ENCODE measurements around the gene IGF2BP2. TPM values are rescaled to one million over a fixed set of nuclear protein-coding genes. Genes with fewer than 3 reads are reported as not detected.

IGF2BP2 gene
- total and polyA plus RNA-seq, 2 of the 13 experiments (the other 11 are each of a cell fraction or from before 2014, with no cell fraction given): 6.5 to 46.0 TPM

DNA sequence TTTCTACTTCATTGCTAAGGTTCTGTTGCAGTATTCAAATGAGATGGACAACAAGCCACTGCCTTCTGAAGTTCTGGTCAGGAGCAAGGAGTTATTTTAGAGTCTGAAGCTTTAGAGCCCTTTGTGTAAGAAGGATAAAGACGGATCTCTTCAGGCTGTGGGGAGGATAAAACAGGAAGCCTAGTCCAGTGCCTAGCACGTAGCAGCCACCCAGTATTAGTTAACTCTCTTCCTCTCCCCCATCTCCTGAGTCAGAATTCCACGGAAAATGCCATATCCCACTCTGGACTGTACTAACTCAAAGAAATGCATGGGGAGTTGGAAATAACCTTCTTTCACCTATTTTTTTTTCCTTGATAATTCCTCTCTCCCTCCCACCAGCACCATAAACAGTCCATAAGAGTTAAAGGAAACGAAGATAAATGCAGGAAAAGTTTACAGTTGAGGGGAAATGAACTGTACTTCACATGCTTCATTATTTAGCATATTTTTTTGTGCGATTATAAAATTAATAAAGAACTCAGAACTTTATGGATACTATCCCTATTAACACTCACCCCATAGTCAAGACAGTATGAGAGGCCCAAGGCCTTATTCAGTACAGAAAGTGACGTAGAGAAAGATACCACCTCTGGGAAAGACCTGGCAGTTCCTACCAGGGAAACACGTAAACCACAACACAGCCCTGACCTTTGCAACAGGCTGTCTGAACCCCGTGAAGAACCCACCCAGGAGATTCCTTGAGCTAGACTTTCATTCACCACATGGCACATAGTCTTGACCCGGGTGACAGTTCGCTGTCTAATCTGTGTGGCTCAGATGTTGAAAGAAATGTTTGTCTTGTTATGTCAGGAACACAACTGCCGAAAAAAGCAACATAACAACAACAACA is 9.2 kb downstream of the IGF2BP2 start:
- FAIRE-seq: no peak
- ChIA-PET CTCF (ENCODE audit: low intra/inter-chr PET ratio, low total read pairs) (no interaction called here), POLR2A (interaction anchor here (0.6 kb wide), 1 partner anchor 12 kb away, joined by 3 read pairs; no protein-coding TSS in a partner anchor)
- Histone ChIP-seq H3K9me3 (ENCODE audit: low read length) (no peaks in the 10 kb centered on the region), H3K79me2 (ENCODE audit: insufficient read depth, low read length) (peaks cover 100% of the 10 kb centered on the region), H3K4me3 (replicated peaks in 1 of 3; ENCODE audit: insufficient read depth in 1 of 3, low read depth in 2 of 3, low read length in 3 of 3) (no peak overlapping the region), H2AFZ (ENCODE audit: low read length) (no peak overlapping the region), H3K27me3 (ENCODE audit: control insufficient read depth in 1 of 2, insufficient read depth in 2 of 2, low read length in 2 of 2) (no peaks in the 10 kb centered on the region), H3K27ac (ENCODE audit: extremely low read length, insufficient read depth, low read length) (no peak overlapping the region), H3K36me3 (replicated peaks in 1 of 2; ENCODE audit: control insufficient read depth in 1 of 2, insufficient read depth in 2 of 2, low read length in 2 of 2) (peaks cover 3% of the 10 kb centered on the region in 2 experiments; a peak in 2 of 5 replicates), H3K9ac (ENCODE audit: insufficient read depth, low read depth, low read length) (0 out of 2 replicates have a peak overlapping the region, but pooled peaks have one; percentile 23), H3K4me1 (ENCODE audit: insufficient read depth, low read length) (peaks cover 82% of the 10 kb centered on the region), H4K20me1 (ENCODE audit: insufficient read depth, low read length) (peaks cover 100% of the 10 kb centered on the region), H3K4me2 (ENCODE audit: low read depth, low read length) (peak overlapping the region; percentile 47)
- WGBS (ENCODE audit: low lambda C conversion rate): 56% methylated on average over 10 of the region's 11 CpGs
- intact Hi-C loops (cut with micrococcal nuclease; ENCODE audit: unreplicated experiment) (no loop called here), in situ Hi-C loops (cut with HindIII; ENCODE audit: extremely low pct_ligation_motif_present, low pct_unique_long_range_greater_than_20kb) (no loop called here)
- DNase-seq (ENCODE audit: low spot score): no peak
- BruUV-seq (replicated peaks): no TSS peak
- peak; percentile 56 for ATAC-seq
- TF ChIP-seq NRL (CRISPR knock-in tag; IDR thresholded peaks at IDR 0.05; ENCODE audit: borderline replicate concordance): no peak
- TF ChIP-seq ZNF782 (CRISPR knock-in tag; IDR thresholded peaks at IDR 0.05; ENCODE audit: borderline replicate concordance): no peak
- no peak for TF ChIP-seq KDM4B (CRISPR knock-in tag; IDR thresholded peaks at IDR 0.05)
- no peak for TF ChIP-seq ZNF773 (CRISPR knock-in tag; IDR thresholded peaks at IDR 0.05; ENCODE audit: borderline replicate concordance)
- TF ChIP-seq ATF1 (CRISPR knock-in tag; IDR thresholded peaks at IDR 0.05): no peak
- peak; percentile 23; the same call in 1 of the 2 replicates for TF ChIP-seq SAP130 (CRISPR knock-in tag; IDR thresholded peaks at IDR 0.05; ENCODE audit: low read depth)
- no peak for TF ChIP-seq SNAPC2 (CRISPR knock-in tag; IDR thresholded peaks at IDR 0.05)
- TF ChIP-seq BHLHE40 (IDR thresholded peaks at IDR 0.05; ENCODE audit: low read length): no peak
- TF ChIP-seq JUNB (CRISPR knock-in tag; IDR thresholded peaks at IDR 0.05; ENCODE audit: borderline replicate concordance): no peak
- peak; percentile 37 for TF ChIP-seq RBM22 (optimal IDR thresholded peaks at IDR 0.05; ENCODE audit: low read length)
- no peak for TF ChIP-seq FOXP1 (IDR thresholded peaks at IDR 0.05)
- peak; percentile 40; the same call in 1 of the 2 replicates for TF ChIP-seq FOXP1 (CRISPR knock-in tag; IDR thresholded peaks at IDR 0.05)
- TF ChIP-seq, protein P1, sequence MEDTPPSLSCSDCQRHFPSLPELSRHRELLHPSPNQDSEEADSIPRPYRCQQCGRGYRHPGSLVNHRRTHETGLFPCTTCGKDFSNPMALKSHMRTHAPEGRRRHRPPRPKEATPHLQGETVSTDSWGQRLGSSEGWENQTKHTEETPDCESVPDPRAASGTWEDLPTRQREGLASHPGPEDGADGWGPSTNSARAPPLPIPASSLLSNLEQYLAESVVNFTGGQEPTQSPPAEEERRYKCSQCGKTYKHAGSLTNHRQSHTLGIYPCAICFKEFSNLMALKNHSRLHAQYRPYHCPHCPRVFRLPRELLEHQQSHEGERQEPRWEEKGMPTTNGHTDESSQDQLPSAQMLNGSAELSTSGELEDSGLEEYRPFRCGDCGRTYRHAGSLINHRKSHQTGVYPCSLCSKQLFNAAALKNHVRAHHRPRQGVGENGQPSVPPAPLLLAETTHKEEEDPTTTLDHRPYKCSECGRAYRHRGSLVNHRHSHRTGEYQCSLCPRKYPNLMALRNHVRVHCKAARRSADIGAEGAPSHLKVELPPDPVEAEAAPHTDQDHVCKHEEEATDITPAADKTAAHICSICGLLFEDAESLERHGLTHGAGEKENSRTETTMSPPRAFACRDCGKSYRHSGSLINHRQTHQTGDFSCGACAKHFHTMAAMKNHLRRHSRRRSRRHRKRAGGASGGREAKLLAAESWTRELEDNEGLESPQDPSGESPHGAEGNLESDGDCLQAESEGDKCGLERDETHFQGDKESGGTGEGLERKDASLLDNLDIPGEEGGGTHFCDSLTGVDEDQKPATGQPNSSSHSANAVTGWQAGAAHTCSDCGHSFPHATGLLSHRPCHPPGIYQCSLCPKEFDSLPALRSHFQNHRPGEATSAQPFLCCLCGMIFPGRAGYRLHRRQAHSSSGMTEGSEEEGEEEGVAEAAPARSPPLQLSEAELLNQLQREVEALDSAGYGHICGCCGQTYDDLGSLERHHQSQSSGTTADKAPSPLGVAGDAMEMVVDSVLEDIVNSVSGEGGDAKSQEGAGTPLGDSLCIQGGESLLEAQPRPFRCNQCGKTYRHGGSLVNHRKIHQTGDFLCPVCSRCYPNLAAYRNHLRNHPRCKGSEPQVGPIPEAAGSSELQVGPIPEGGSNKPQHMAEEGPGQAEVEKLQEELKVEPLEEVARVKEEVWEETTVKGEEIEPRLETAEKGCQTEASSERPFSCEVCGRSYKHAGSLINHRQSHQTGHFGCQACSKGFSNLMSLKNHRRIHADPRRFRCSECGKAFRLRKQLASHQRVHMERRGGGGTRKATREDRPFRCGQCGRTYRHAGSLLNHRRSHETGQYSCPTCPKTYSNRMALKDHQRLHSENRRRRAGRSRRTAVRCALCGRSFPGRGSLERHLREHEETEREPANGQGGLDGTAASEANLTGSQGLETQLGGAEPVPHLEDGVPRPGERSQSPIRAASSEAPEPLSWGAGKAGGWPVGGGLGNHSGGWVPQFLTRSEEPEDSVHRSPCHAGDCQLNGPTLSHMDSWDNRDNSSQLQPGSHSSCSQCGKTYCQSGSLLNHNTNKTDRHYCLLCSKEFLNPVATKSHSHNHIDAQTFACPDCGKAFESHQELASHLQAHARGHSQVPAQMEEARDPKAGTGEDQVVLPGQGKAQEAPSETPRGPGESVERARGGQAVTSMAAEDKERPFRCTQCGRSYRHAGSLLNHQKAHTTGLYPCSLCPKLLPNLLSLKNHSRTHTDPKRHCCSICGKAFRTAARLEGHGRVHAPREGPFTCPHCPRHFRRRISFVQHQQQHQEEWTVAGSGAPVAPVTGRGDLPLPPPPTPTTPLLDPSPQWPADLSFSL (CRISPR knock-in tag; IDR thresholded peaks at IDR 0.05): no peak
- no peak for TF ChIP-seq ZNF24 (IDR thresholded peaks at IDR 0.05)
- no peak for TF ChIP-seq TBL1XR1 (IDR thresholded peaks at IDR 0.05; ENCODE audit: borderline replicate concordance, low read length, partially characterized antibody)
- no peak for TF ChIP-seq ZSCAN30 (CRISPR knock-in tag; IDR thresholded peaks at IDR 0.05)
- no peak for TF ChIP-seq ZNF746 (CRISPR knock-in tag; IDR thresholded peaks at IDR 0.05)
- TF ChIP-seq ISX (CRISPR knock-in tag; conservative IDR thresholded peaks at IDR 0.05): no peak
- TF ChIP-seq PHF21A (CRISPR knock-in tag; IDR thresholded peaks at IDR 0.05): no peak
